GM12865 (cell line): ENCODE results near the gene GZMA.
"Not testable (repeated sequence)": the region's sequence is repeated elsewhere in the genome, so short reads cannot be mapped to it uniquely, and the experiment has no call there.

ENCODE experiments used
- DNase-seq: peaks from one replicate; pipeline ENCODE4 v3.0.0; 2010; ENCODE audit warnings: low read depth
- H3K4me3 ChIP-seq: 2 replicates; pipeline ENCODE4 v1.5.1; 2011; ENCODE audit warnings: mild to moderate bottlenecking, low read depth, low read length, control low read depth
- TF ChIP-seq, protein P1 (sequence below): IDR thresholded peaks from 2 replicates; pipeline ENCODE4 v1.5.1; 2011; ENCODE audit warnings: low read length, control low read depth, low read depth, inconsistent platforms; ENCODE audit not compliant: insufficient read depth; ENCODE audit errors: missing control alignments

GZMA gene

DNA sequence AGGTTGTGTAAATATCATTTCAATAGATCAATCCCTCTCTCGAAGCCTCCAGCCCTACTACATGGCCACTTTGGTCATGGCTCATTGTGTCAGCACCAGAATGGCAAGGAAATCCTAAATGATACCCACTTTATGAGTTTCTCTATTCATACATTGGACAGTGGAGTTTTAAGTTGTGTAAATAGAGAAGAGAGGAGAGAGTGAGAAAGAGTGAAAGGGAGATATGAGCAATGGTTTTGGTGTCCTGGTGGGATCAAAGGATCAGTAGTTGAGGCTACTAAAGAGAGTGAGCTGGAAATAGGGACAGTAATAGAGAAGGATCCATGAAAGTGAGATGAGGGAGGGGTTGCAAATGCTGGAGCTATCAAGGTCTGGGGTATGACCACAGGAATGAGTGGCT lies 31.5 kb upstream of the GZMA start:
- TF ChIP-seq, protein P1, sequence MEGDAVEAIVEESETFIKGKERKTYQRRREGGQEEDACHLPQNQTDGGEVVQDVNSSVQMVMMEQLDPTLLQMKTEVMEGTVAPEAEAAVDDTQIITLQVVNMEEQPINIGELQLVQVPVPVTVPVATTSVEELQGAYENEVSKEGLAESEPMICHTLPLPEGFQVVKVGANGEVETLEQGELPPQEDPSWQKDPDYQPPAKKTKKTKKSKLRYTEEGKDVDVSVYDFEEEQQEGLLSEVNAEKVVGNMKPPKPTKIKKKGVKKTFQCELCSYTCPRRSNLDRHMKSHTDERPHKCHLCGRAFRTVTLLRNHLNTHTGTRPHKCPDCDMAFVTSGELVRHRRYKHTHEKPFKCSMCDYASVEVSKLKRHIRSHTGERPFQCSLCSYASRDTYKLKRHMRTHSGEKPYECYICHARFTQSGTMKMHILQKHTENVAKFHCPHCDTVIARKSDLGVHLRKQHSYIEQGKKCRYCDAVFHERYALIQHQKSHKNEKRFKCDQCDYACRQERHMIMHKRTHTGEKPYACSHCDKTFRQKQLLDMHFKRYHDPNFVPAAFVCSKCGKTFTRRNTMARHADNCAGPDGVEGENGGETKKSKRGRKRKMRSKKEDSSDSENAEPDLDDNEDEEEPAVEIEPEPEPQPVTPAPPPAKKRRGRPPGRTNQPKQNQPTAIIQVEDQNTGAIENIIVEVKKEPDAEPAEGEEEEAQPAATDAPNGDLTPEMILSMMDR, result no peak
- DNase-seq, result no peak
- H3K4me3 ChIP-seq, result no peak overlapping the region

DNA sequence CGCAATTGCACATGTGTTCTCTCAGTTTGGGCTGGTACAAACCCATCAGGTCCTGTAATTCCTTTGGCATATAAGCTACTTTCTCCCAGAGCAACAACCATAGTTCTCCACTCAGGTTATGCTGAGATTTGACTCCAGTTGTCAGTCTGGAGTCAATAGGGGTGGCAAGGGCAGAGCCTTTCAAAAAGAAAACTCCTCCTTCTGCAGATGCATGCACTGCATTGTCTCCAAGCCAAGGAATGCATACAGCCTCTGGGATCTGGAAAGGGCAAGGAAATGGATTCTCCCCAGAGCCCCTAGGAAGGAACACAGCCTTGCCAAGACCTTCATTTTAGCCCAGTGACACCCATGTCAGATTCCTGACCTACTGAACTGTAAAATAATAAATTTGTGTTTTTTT lies 31.0 kb upstream of the GZMA start:
- no peak overlapping the region for H3K4me3 ChIP-seq
- TF ChIP-seq, protein P1, result no peak
- DNase-seq, result no peak

DNA sequence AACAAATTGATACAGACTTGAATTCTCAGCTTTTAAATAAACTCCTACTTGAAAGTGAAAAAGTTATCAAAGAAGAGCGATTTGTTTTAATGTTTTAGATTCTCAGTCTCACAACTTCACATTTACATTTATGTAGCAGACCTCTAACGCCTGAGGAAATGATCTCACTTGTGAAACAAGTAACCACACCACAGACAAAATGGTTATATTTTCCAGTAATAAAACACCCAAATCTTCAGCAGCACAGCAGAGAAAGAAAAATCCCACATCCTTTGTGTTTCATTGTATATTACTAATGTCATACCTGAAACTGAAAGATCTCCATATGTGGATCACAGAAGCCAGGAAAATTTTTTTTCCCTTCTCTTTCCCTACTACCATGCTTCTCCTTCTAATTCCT lies 29.8 kb upstream of the GZMA start:
- TF ChIP-seq, protein P1, result no peak
- no peak overlapping the region for H3K4me3 ChIP-seq
- DNase-seq, result peak; percentile 11

DNA sequence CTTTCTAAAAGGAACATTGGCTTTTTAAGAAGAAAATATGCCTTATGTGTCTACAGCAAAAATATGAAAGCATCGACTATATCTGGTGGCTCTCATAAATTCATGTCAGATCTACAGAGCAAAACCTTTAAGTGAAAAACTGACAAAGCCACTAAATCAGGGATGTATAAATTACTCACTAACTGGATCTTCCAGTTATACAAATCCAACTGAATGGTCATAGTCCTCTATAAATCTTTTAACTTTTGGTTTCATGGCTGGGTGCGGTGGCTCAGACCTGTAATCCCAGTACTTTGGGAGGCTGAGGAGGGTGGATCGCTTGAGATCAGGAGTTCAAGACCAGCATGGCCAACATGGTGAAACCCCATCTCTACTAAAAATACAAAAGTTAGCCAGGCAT lies 29.2 kb upstream of the GZMA start:
- TF ChIP-seq, protein P1, result no peak
- no peak for DNase-seq
- no peak overlapping the region for H3K4me3 ChIP-seq

DNA sequence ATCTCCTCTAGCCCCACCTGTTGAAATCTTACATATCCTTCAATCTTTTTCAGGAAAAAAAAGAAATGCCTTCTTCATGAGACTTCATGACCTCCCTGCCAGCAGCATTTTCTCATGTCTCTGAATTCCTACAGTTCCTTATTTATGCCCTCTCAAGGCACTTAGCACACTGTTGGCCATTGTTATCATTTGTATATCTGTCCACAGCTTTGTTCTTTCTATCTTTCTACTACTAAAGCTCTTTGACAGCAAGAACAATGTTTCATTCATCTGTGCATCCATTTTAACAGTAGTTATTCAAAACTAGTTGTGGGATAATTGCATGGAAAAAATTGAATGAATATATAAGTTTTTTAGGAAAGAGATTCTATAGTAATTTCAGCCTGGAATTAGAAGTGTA lies 20.9 kb upstream of the GZMA start:
- no peak for DNase-seq
- TF ChIP-seq, protein P1, result no peak
- no peak overlapping the region for H3K4me3 ChIP-seq

DNA sequence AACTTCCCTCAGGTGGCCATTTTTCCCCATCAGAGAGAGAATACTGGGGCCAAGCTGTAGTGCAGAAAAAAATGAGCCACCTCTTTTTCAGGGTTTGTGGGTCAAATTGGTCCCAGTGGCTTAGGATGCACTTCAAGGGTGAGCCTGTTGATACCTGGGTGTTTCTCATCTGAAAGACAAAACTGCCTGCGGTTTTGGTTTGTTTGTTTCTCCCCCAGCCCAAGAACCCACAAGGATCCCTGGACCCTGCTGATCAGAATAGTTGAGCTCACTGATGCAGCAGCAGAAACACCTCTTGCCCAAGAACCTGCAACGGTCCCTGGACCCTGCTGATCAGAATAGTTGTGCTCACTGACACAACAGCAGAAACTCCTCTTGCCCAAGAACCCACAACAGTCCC lies 13.1 kb upstream of the GZMA start:
- not testable (repeated sequence) for DNase-seq, H3K4me3 ChIP-seq

DNA sequence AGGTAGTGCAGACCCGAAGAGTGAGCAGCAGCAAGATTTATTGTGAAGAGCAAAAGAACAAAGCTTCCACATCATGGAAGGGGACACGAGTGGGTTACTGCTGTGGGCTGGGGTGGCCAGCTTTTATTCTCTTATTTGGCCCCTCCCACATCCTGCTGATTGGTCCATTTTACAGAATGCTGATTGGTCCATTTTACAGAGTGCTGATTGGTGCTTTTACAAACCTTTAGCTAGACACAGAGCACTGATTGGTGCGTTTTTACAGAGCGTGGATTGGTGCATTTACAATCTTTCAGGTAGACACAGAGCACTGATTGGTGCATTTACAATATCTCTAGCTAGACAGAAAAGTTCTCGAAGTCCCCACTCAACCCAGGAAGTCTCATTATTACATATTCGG lies 11.4 kb upstream of the GZMA start:
- H3K4me3 ChIP-seq, DNase-seq: not testable (repeated sequence)

DNA sequence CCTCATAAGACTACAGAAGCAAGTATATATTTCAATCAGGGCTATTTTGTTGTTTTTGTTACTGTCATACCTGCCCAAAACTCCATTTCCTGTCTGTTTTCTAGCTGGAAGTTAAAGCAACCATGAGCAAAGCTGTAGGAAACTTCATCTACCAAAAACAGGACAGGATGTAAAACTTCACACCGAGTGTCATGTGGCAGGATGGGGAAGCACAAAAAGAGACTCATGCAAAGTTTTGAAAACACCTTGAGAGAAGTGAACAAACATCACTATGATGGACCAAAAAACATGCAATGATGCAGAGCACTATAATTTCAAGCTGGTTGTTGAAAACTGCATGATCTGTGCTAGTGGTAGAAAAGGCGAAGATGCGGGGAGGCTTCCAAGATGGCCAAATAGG lies 6.3 kb upstream of the GZMA start:
- DNase-seq, result no peak
- H3K4me3 ChIP-seq, result no peak overlapping the region
- TF ChIP-seq, protein P1, result no peak
